ENCODE measurements around the gene AQP1. TPM values are rescaled to one million over a fixed set of nuclear protein-coding genes. Genes with fewer than 3 reads are reported as not detected.

Gene AQP1
- total RNA-seq, 1 experiment from 2014 or later: 0.15 TPM

DNA sequence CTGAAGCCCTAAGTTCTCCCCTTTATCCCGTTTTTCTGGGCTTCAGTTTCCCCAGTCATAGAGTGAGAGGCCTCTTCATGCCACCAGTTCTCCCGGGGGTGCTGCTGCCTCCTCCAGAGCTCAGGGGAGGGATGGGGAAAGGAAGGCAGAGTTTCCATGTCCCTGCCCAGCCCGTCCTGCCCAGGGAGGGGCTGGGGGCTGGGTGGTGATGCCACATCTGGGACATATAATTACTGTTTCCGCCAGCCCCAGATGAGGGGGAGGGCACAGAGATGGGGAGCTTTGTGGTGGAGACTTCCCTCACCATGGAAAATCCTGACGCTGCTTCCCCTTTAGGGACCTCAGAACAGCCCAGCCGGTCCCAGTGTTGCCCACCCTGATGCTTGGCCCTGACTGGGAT is 4.1 kb downstream of the AQP1 start:
- H3K56ac ChIP-seq (ENCODE audit: insufficient read length, low read depth, low read length): no peak overlapping the region
- H2BK120ac ChIP-seq (ENCODE audit: low read depth, low read length, poor library complexity, severe bottlenecking): no peak overlapping the region
- no peak overlapping the region for H2AFZ ChIP-seq (ENCODE audit: low read length)
- H3K23ac ChIP-seq (ENCODE audit: insufficient read length, low read depth, low read length): no peak overlapping the region
- H2BK20ac ChIP-seq (ENCODE audit: low read depth, low read length, poor library complexity, severe bottlenecking): no peak overlapping the region
- no peak overlapping the region for H4K5ac ChIP-seq (ENCODE audit: insufficient read length, low read depth, low read length)
- WGBS (ENCODE audit: extremely low coverage, insufficient read length, low lambda C conversion rate): no CpG with 5 or more reads among the region's 6 CpGs
- no peak overlapping the region for H2AK5ac ChIP-seq (ENCODE audit: insufficient read length, low read length)
- no peak overlapping the region for H2BK12ac ChIP-seq (ENCODE audit: insufficient read length, low read depth, low read length)
- H3K4me1 ChIP-seq (ENCODE audit: insufficient read depth, low read length): no peaks in the 10 kb centered on the region
- H3K23me2 ChIP-seq (ENCODE audit: insufficient read length, low read depth, low read length, poor library complexity, severe bottlenecking): no peaks in the 10 kb centered on the region
- H3K18ac ChIP-seq (ENCODE audit: insufficient read length, low read depth, low read length): no peak overlapping the region
- H3K27ac ChIP-seq (ENCODE audit: insufficient read length, low read depth, low read length): no peak overlapping the region
- no peak overlapping the region for H3K4ac ChIP-seq (ENCODE audit: low read depth, low read length)
- H3K27me3 ChIP-seq (ENCODE audit: insufficient read depth, low read length): no peaks in the 10 kb centered on the region
- no peaks in the 10 kb centered on the region for H4K20me1 ChIP-seq (ENCODE audit: control insufficient read depth, insufficient read depth, insufficient read length)
- no peak for DNase-seq
- TF ChIP-seq, protein P1, sequence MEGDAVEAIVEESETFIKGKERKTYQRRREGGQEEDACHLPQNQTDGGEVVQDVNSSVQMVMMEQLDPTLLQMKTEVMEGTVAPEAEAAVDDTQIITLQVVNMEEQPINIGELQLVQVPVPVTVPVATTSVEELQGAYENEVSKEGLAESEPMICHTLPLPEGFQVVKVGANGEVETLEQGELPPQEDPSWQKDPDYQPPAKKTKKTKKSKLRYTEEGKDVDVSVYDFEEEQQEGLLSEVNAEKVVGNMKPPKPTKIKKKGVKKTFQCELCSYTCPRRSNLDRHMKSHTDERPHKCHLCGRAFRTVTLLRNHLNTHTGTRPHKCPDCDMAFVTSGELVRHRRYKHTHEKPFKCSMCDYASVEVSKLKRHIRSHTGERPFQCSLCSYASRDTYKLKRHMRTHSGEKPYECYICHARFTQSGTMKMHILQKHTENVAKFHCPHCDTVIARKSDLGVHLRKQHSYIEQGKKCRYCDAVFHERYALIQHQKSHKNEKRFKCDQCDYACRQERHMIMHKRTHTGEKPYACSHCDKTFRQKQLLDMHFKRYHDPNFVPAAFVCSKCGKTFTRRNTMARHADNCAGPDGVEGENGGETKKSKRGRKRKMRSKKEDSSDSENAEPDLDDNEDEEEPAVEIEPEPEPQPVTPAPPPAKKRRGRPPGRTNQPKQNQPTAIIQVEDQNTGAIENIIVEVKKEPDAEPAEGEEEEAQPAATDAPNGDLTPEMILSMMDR (conservative IDR thresholded peaks at IDR 0.05): no peak
- H4K91ac ChIP-seq (ENCODE audit: insufficient read length, low read depth, low read length): no peak overlapping the region
- no peak overlapping the region for H3K27ac Mint-ChIP-seq
- no peaks in the 10 kb centered on the region for H3K79me1 ChIP-seq (ENCODE audit: insufficient read depth, low read depth, low read length, poor library complexity, severe bottlenecking)
- no peaks in the 10 kb centered on the region for H3K9me3 ChIP-seq (ENCODE audit: control insufficient read depth, low read depth, low read length)
- H3K14ac ChIP-seq (ENCODE audit: insufficient read depth, low read length): no peak overlapping the region
- H3K4me3 Mint-ChIP-seq: no peak overlapping the region
- no peaks in the 10 kb centered on the region for H3K79me2 ChIP-seq (ENCODE audit: insufficient read depth, low read length)
- H3K4me2 ChIP-seq (ENCODE audit: insufficient read depth, insufficient read length, low read length): no peak overlapping the region
- H3K36me3 Mint-ChIP-seq (ENCODE audit: insufficient read depth in 1 of 3, low read depth in 3 of 3): no peaks in the 10 kb centered on the region
- no peak overlapping the region for H2BK15ac ChIP-seq (ENCODE audit: low read depth, low read length)
- no peak overlapping the region for H3K9ac ChIP-seq (ENCODE audit: extremely low read depth, insufficient read length, low read length)
- peaks cover 6% of the 10 kb centered on the region for H3K27me3 Mint-ChIP-seq (ENCODE audit: low read depth)
- no peak overlapping the region for H2BK5ac ChIP-seq (ENCODE audit: insufficient read length, low read length)
- H3K9me3 Mint-ChIP-seq: no peaks in the 10 kb centered on the region
- H3K4me1 Mint-ChIP-seq: peaks cover 11 to 43% of the 10 kb centered on the region in 2 experiments
- H4K8ac ChIP-seq (replicated peaks; ENCODE audit: insufficient read length, low read depth, low read length): no peak overlapping the region
- H3T11ph ChIP-seq (ENCODE audit: low read length): no peak overlapping the region

Data from H9 (cell line).